ENCODE results near the gene SIT1.

SIT1 gene

DNA sequence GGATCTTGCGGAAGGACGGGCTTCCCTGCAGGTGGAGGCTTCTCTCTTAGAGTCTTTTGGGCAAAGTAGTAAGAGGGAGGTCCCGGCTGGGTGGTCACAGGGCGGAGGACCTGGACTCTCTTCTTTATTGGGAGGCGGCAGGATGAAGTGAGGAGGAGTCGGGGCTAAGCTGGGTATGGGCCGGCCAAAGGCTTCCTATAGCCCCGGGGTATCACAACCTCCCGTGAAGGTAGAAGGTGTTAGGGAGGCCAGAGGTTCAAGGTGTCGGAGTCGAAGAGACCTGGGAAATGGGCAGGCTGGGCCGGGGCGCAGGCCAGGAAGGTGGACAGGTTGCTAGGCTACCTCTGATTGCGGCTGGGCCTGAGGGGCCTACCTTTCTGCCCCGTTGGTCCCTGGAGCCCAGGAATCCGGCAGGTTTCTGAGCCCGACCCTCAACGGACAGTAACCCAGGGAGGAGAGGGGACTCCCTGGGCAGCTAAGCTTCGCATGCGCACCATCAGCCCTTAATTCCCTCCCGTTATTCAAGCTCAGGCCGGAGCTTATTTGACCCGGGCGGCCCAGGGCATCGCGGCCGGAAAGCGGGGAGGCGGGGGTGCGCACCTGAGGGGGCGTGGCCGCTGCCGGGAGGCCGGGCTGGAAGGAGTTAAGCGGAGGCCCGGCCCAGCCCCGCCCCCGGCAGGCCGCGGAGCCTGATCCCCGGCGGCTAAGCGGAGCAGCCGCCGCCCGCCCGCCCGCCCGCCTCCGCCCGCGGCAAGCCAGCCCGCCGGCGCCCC lies 46.0 kb downstream of the SIT1 start, which contains the start of gene TESK1:
Gene TESK1, plus strand, starts transcription at position 685 of the 773 bp plus-strand sequence. CDS start 358 bp downstream, outside the sequence.
- Histone ChIP-seq H3K79me2 (ENCODE audit: control insufficient read depth, insufficient read depth, low read length, unreplicated experiment) (peaks cover 8% of the 10 kb centered on the region), H3K4me3 (ENCODE audit: low read depth, low read length) (peak within 1 kb of the TSS; percentile 77), H3K27ac (ENCODE audit: low read depth, low read length) (peak within 1 kb of the TSS; percentile 15; the same call in 1 of the 2 replicates), H2AFZ (ENCODE audit: low read length, unreplicated experiment) (peak within 1 kb of the TSS; percentile 76), H3K36me3 (ENCODE audit: insufficient read depth, low read length) (no peaks in the 10 kb centered on the region), H3K4me1 (ENCODE audit: control insufficient read depth, insufficient read depth, low read length, unreplicated experiment) (peaks cover 19% of the 10 kb centered on the region), H3K27me3 (ENCODE audit: insufficient read depth, low read length) (no peaks in the 10 kb centered on the region)

DNA sequence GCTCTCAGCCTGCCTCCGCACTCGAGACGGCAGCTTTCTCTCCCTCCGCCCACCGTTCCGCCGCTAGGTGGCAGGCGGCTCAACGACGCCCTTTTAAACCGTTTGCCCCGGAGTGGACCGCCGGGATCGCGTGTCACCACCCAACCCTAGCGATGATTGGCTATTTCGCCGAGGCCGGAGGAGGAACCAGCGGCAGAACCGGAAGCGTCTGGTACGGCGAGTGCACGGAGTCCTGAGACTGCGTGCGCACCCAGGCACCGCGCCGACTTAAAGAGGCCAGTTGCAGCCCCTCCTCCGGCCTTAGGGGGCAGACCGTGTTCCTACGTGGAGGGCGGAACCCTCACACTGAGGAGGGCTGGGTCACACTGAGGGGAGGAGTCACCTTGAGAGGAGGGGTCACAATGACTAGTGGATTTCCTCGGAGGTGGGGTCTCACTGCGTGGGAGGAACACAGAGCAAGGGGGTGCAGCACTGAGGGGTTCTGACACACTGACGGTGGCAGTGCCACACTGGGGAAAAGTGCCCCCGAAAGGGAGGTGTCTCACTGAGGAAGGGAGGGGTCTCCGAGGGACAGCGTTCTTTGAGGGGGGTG lies 46.6 kb downstream of the SIT1 start:
- H3K79me2 ChIP-seq (ENCODE audit: control insufficient read depth, insufficient read depth, low read length, unreplicated experiment): peaks cover 8% of the 10 kb centered on the region
- no peaks in the 10 kb centered on the region for H3K36me3 ChIP-seq (ENCODE audit: insufficient read depth, low read length)
- H3K4me1 ChIP-seq (ENCODE audit: control insufficient read depth, insufficient read depth, low read length, unreplicated experiment): peaks cover 19% of the 10 kb centered on the region
- peak overlapping the region; percentile 76 for H2AFZ ChIP-seq (ENCODE audit: low read length, unreplicated experiment)
- H3K4me3 ChIP-seq (ENCODE audit: low read depth, low read length): peak overlapping the region; percentile 82
- no peaks in the 10 kb centered on the region for H3K27me3 ChIP-seq (ENCODE audit: insufficient read depth, low read length)
- peak overlapping the region; percentile 90 for H3K27ac ChIP-seq (ENCODE audit: low read depth, low read length)

DNA sequence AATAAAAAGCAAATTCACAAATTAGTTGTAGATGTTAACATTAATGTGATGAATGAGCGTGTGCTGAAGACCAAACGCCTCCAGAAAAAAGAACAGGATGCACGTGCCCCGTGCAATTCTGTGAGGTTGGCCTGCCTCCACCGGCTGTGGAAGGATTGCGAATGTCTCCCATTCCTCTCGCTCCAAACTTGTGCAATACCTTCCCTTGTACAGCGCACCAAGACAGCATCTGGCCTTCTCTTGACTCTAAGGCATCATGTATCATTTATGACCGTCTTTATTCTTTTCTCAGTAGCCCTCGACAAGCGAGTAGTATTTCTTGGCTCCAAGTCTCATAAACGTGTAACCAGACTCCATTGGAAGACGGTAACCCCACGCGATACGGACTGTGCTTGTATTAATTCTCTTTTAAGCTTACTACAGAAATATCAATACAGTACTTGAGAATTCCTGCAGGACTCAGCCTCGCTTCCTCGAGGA lies 47.2 kb downstream of the SIT1 start:
- Histone ChIP-seq H2AFZ (ENCODE audit: low read length, unreplicated experiment) (peak overlapping the region; percentile 90), H3K79me2 (ENCODE audit: control insufficient read depth, insufficient read depth, low read length, unreplicated experiment) (peaks cover 8% of the 10 kb centered on the region), H3K36me3 (ENCODE audit: insufficient read depth, low read length) (no peaks in the 10 kb centered on the region), H3K4me3 (ENCODE audit: low read depth, low read length) (peak overlapping the region; percentile 82), H3K27ac (ENCODE audit: low read depth, low read length) (peak overlapping the region; percentile 90), H3K27me3 (ENCODE audit: insufficient read depth, low read length) (no peaks in the 10 kb centered on the region), H3K4me1 (ENCODE audit: control insufficient read depth, insufficient read depth, low read length, unreplicated experiment) (peaks cover 19% of the 10 kb centered on the region)

DNA sequence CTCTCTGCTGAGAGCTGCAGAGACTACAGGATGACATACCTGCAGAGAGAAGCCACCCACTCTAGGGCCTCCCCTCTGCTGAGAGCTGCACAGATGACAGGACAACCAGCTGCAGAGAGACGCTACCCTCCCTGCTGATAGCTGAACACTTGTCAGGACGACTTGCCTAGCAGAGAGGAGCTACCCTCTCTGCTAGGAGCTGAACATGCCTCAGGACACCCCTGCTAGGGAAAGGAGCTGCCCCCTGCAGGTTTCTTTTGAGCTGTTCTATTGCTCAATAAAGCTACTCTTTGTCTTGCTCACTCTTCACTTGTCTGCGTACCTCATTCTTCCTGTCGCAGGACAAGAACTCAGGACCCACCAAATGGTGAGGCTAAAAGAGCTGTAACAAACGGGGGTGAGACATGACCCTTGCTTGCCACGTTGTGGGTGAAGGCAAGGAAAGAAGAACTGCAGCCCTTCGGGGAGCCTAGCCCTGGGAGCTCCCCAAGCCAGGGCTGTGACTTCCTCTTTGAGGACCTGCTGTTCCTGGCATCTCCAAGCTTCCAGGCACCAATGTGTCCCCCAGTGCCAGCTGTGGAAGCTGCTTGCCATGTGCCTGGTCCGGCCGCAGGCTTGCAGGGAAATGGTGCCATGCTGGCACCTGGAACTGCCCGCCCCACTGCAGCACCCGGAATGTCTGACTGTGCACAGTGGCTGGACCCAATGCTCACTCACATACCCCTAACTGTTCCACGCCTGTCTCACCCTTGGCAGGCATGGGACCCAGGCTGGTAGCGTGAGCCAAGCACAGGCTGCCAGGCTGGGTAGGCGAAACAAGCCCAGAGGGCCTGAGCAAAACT lies 50.7 kb downstream of the SIT1 start:
- Histone ChIP-seq H3K4me3 (ENCODE audit: low read depth, low read length) (no peak overlapping the region), H3K79me2 (ENCODE audit: control insufficient read depth, insufficient read depth, low read length, unreplicated experiment) (peaks cover 7% of the 10 kb centered on the region), H3K4me1 (ENCODE audit: control insufficient read depth, insufficient read depth, low read length, unreplicated experiment) (peaks cover 10% of the 10 kb centered on the region), H2AFZ (ENCODE audit: low read length, unreplicated experiment) (no peak overlapping the region), H3K27me3 (ENCODE audit: insufficient read depth, low read length) (no peaks in the 10 kb centered on the region), H3K36me3 (ENCODE audit: insufficient read depth, low read length) (no peaks in the 10 kb centered on the region), H3K27ac (ENCODE audit: low read depth, low read length) (no peak overlapping the region)
